Ovary (tissue), 3 donors: ENCODE results near the gene ISG15.

Experiments
- POLR2A ChIP-seq: fragments of 450-650 bp; IDR thresholded peaks from one replicate; pipeline ENCODE4 v1.6.1; 2017; ENCODE audit warnings: antibody characterized with exemption, mild to moderate bottlenecking, moderate library complexity
- TF ChIP-seq, protein P1 (sequence below), 3 donors: fragments of 450-650 bp in 2 of 3; fragments of 200-600 bp in 1 of 3; IDR thresholded peaks; one replicate each; pipeline versions ENCODE4 v1.5.1 to v1.8.0; 2016 to 2022; ENCODE audit warnings: antibody characterized with exemption in 3 of 3, mild to moderate bottlenecking in 1 of 3
- donor health status: DM: no; HTN: no; CAD: no.

DNA sequence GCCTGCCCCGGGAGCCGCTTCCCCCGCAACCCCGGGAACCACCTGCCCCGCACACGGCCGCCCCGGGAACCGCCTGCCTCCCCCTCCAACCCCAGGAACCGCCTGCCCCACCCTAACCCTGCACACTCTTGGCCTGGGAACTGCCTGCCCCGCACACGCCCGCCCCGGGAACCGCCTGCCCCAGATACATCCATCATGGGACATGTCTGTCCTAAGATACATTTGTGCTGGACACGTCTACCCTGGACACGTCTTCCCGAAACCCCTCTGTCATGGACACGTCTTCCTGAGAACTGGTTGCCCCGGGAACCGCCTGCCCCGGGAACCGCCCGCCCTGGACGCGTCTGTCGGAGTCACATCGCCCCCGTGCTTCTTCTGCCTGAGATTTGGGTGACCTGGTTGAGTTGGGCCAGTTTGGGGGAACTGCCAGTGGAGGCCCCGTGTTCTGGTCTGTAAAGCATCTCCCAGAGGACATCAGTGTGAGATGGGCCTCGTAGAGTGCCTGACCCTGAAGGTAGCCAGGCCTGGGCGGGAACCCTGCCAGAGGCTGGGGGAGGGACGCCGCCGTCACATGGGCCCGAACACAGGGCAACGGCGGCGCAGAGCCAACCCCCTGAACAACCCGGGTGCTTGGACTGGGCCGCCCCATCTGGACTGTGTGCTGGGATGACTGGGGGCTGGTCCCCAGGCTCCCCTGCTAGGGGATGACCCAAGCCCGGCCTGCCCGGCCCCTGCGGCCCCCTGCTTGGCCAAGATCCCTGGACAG is 35.0 kb upstream of the ISG15 start:
- TF ChIP-seq, protein P1, sequence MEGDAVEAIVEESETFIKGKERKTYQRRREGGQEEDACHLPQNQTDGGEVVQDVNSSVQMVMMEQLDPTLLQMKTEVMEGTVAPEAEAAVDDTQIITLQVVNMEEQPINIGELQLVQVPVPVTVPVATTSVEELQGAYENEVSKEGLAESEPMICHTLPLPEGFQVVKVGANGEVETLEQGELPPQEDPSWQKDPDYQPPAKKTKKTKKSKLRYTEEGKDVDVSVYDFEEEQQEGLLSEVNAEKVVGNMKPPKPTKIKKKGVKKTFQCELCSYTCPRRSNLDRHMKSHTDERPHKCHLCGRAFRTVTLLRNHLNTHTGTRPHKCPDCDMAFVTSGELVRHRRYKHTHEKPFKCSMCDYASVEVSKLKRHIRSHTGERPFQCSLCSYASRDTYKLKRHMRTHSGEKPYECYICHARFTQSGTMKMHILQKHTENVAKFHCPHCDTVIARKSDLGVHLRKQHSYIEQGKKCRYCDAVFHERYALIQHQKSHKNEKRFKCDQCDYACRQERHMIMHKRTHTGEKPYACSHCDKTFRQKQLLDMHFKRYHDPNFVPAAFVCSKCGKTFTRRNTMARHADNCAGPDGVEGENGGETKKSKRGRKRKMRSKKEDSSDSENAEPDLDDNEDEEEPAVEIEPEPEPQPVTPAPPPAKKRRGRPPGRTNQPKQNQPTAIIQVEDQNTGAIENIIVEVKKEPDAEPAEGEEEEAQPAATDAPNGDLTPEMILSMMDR (IDR thresholded peaks at IDR 0.05): no peak
- TF ChIP-seq POLR2A: no peak
